Measurements from ENCODE around the gene ATG4B.

DNA sequence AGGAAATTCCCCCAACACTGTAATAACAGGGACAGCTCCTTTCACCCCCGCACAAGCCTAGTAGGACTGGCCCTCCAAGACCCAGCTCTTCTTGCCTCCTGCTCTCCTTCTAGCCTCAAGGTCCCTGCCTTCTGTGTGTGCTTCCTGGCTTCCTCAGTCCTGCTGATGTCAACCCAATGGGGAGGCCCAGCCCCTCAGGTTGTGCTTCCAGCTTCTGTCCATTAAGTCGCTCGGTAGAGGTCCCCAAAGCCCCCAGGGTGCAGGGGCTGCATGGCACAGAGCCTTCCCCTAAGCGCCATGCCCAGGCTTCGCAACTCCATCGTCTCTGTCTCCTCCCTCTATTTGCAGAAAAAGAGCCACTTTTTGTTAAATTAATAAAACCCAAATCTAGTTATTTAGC, 39.9 kb upstream of the ATG4B start:
- TF ChIP-seq, protein P1, sequence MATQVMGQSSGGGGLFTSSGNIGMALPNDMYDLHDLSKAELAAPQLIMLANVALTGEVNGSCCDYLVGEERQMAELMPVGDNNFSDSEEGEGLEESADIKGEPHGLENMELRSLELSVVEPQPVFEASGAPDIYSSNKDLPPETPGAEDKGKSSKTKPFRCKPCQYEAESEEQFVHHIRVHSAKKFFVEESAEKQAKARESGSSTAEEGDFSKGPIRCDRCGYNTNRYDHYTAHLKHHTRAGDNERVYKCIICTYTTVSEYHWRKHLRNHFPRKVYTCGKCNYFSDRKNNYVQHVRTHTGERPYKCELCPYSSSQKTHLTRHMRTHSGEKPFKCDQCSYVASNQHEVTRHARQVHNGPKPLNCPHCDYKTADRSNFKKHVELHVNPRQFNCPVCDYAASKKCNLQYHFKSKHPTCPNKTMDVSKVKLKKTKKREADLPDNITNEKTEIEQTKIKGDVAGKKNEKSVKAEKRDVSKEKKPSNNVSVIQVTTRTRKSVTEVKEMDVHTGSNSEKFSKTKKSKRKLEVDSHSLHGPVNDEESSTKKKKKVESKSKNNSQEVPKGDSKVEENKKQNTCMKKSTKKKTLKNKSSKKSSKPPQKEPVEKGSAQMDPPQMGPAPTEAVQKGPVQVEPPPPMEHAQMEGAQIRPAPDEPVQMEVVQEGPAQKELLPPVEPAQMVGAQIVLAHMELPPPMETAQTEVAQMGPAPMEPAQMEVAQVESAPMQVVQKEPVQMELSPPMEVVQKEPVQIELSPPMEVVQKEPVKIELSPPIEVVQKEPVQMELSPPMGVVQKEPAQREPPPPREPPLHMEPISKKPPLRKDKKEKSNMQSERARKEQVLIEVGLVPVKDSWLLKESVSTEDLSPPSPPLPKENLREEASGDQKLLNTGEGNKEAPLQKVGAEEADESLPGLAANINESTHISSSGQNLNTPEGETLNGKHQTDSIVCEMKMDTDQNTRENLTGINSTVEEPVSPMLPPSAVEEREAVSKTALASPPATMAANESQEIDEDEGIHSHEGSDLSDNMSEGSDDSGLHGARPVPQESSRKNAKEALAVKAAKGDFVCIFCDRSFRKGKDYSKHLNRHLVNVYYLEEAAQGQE (IDR thresholded peaks at IDR 0.05; ENCODE audit: borderline replicate concordance): no peak
- TF ChIP-seq POLR2AphosphoS5 (IDR thresholded peaks at IDR 0.05): no peak
- TF ChIP-seq TAF1 (IDR thresholded peaks at IDR 0.05; ENCODE audit: low read depth): no peak
- TF ChIP-seq, protein P2, sequence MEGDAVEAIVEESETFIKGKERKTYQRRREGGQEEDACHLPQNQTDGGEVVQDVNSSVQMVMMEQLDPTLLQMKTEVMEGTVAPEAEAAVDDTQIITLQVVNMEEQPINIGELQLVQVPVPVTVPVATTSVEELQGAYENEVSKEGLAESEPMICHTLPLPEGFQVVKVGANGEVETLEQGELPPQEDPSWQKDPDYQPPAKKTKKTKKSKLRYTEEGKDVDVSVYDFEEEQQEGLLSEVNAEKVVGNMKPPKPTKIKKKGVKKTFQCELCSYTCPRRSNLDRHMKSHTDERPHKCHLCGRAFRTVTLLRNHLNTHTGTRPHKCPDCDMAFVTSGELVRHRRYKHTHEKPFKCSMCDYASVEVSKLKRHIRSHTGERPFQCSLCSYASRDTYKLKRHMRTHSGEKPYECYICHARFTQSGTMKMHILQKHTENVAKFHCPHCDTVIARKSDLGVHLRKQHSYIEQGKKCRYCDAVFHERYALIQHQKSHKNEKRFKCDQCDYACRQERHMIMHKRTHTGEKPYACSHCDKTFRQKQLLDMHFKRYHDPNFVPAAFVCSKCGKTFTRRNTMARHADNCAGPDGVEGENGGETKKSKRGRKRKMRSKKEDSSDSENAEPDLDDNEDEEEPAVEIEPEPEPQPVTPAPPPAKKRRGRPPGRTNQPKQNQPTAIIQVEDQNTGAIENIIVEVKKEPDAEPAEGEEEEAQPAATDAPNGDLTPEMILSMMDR (IDR thresholded peaks at IDR 0.05; ENCODE audit: poor library complexity, severe bottlenecking): no peak
- no peak for TF ChIP-seq EZH2 (IDR thresholded peaks at IDR 0.05; ENCODE audit: borderline replicate concordance, insufficient read depth, low read length, poor library complexity, severe bottlenecking)
- no peak for TF ChIP-seq SMC3 (conservative IDR thresholded peaks at IDR 0.05; ENCODE audit: poor library complexity)

Measured in neural cell (in vitro differentiated cells).